Measurements from ENCODE around the gene ACAD8. TPM values are rescaled to one million over a fixed set of nuclear protein-coding genes. Genes with fewer than 3 reads are reported as not detected.

ACAD8 gene
- total and polyA plus RNA-seq, 2 of the 8 experiments (the other 6 are each of a cell fraction or from before 2014, with no cell fraction given): 45.8 to 52.7 TPM

DNA sequence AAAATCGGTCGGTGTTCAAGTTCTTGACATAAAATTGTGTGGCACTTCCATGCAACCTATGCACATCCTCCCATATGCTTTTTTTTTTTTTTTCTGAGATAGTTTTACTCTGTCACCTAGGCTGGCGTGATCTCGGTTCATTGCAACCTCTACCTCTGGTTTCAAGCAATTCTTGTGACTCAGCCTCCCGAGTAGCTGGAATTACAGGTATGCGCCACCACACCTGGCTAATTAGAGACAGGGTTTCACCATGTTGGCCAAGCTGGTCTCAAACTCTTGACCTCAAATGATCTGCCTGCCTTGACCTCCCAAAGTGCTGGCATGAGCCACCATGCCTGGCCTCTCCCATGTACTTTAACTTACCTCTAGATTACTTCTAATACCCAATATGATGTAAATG is 37.8 kb downstream of the ACAD8 start:
- Histone ChIP-seq H3K23me2 (ENCODE audit: low read depth, low read length) (no peaks in the 10 kb centered on the region), H2AFZ (ENCODE audit: low read length) (no peak overlapping the region), H3K14ac (ENCODE audit: insufficient read length) (no peak overlapping the region), H2AK5ac (ENCODE audit: low read depth, low read length) (no peak overlapping the region), H2BK12ac (ENCODE audit: low read depth, low read length) (no peak overlapping the region), H3K27ac (ENCODE audit: low read depth, low read length) (no peak overlapping the region), H3K36me3 (ENCODE audit: control insufficient read depth in 2 of 4, insufficient read depth in 4 of 4, low read length in 3 of 4) (peaks cover 4 to 20% (median 8%) of the 10 kb centered on the region in 4 experiments; a peak in 7 of 8 replicates), H3K4me1 (replicated peaks in 1 of 4; ENCODE audit: control insufficient read depth in 3 of 4, insufficient read depth in 4 of 4, low read length in 3 of 4) (no peaks in the 10 kb centered on the region; a peak in 1 of 7 replicates), H4K20me1 (replicated peaks in 1 of 2; ENCODE audit: control insufficient read depth in 1 of 2, insufficient read depth in 2 of 2, low read length in 2 of 2) (no peaks in the 10 kb centered on the region), H3K27me3 (replicated peaks in 1 of 4; ENCODE audit: control insufficient read depth in 3 of 4, extremely low read depth in 1 of 4, insufficient read depth in 3 of 4, low read length in 3 of 4) (no peaks in the 10 kb centered on the region; a peak in 1 of 7 replicates), H2BK15ac (ENCODE audit: low read length) (no peak overlapping the region), H3K79me2 (ENCODE audit: control insufficient read depth in 1 of 2, insufficient read depth in 2 of 2, low read length in 2 of 2) (no peaks in the 10 kb centered on the region), H3K4ac (replicated peaks; ENCODE audit: insufficient read length, low read depth, low read length) (no peak overlapping the region), H3K9ac (replicated peaks in 1 of 4; ENCODE audit: extremely low read depth in 1 of 4, low read depth in 3 of 4, low read length in 3 of 4) (no peak overlapping the region), H3K23ac (ENCODE audit: insufficient read length) (no peak overlapping the region), H3K79me1 (ENCODE audit: low read depth, low read length) (no peaks in the 10 kb centered on the region), H3K9me3 (ENCODE audit: insufficient read depth in 2 of 2, low read depth in 1 of 2, low read length in 1 of 2) (no peaks in the 10 kb centered on the region), H2BK20ac (ENCODE audit: low read length) (no peak overlapping the region), H3K56ac (replicated peaks; ENCODE audit: insufficient read length, low read depth, low read length) (no peak overlapping the region), H3K18ac (ENCODE audit: extremely low read depth, low read length) (no peak overlapping the region), H3K4me2 (ENCODE audit: insufficient read depth in 1 of 2, low read depth in 2 of 2, low read length in 2 of 2) (no peak overlapping the region), H2BK5ac (ENCODE audit: low read depth, low read length) (no peak overlapping the region), H4K91ac (replicated peaks; ENCODE audit: insufficient read length, low read length) (no peak overlapping the region), H4K5ac (ENCODE audit: insufficient read length, low read depth, low read length) (no peak overlapping the region), H3K4me3 (ENCODE audit: extremely low read depth in 1 of 4, insufficient read depth in 2 of 4, low read depth in 3 of 4, low read length in 4 of 4) (no peak overlapping the region), H2BK120ac (replicated peaks; ENCODE audit: low read depth, low read length) (no peak overlapping the region), H4K8ac (ENCODE audit: extremely low read depth, insufficient read depth, low read length) (no peak overlapping the region)
- TF ChIP-seq NANOG (IDR thresholded peaks at IDR 0.05; ENCODE audit: insufficient read depth, low read depth, low read length, poor library complexity, severe bottlenecking) (no peak), FOSL1 (IDR thresholded peaks at IDR 0.05; ENCODE audit: insufficient read depth, low read depth, low read length) (no peak), BRCA1 (IDR thresholded peaks at IDR 0.05; ENCODE audit: low read depth, low read length) (no peak), RAD21 (IDR thresholded peaks at IDR 0.05 in 1 of 2, conservative IDR thresholded peaks at IDR 0.05 in 1 of 2; ENCODE audit: low read depth in 2 of 2, low read length in 2 of 2) (no peak), MAFK (IDR thresholded peaks at IDR 0.05; ENCODE audit: low read depth, low read length) (no peak), SIRT6 (IDR thresholded peaks at IDR 0.05; ENCODE audit: low read length) (no peak), TCF12 (IDR thresholded peaks at IDR 0.05; ENCODE audit: low read depth, low read length) (no peak), POLR2A (IDR thresholded peaks at IDR 0.05; ENCODE audit: control extremely low read depth in 1 of 2, low read depth in 2 of 2, low read length in 2 of 2) (no peak)
- TF ChIP-seq, protein P1, sequence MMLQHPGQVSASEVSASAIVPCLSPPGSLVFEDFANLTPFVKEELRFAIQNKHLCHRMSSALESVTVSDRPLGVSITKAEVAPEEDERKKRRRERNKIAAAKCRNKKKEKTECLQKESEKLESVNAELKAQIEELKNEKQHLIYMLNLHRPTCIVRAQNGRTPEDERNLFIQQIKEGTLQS (IDR thresholded peaks at IDR 0.05; ENCODE audit: insufficient read depth, low read depth, low read length): no peak
- no peak for FAIRE-seq
- 76% methylated on average over 6 of the region's 6 CpGs; no CpG with 5 or more reads in 1 of the 2 experiments for WGBS, 2 experiments (ENCODE audit: extremely low coverage in 1 of 2, insufficient coverage in 1 of 2, insufficient read length in 1 of 2, insufficient replicate concordance in 2 of 2, low coverage in 1 of 2, low lambda C conversion rate in 2 of 2, missing lambda C conversion rate in 1 of 2)
- no peak for DNase-seq (ENCODE audit: low read depth in 1 of 2, low spot score in 2 of 2)
- ChIA-PET POLR2A (ENCODE audit: partially characterized antibody) (interaction anchor here (0.7 to 1.2 kb wide), 4 partner anchors 9 to 52 kb away, joined by 3 read pairs; no protein-coding TSS in a partner anchor), CTCF (ENCODE audit: partially characterized antibody) (interaction anchor here (4.3 kb wide), 1 partner anchor 29 kb away, joined by 26 read pairs; no protein-coding TSS in a partner anchor)

Measured in H1 (cell line).